Stimulated activated CD8-positive, alpha-beta memory T cell treated with anti-CD3 and anti-CD28 coated beads, Interleukin-4, amount 100 ng/mL, for 4 hours (primary cell): ENCODE results near the gene RAMP3.

Experiments used
- DNase-seq, 2 donors: peaks; one replicate each; pipeline ENCODE4 v3.0.0-alpha.2; 2020; ENCODE audit warnings: low read depth in 2 of 2, low spot score in 1 of 2

Gene RAMP3

GRCh38 chr7:45178241-45179225 lies 20.9 kb downstream of the RAMP3 start:
- DNase-seq = no peak

- no peak for DNase-seq
These were observed 22.1 kb downstream of the RAMP3 start for GRCh38 chr7:45179666-45180065.

GRCh38 chr7:45180084-45180986 lies 22.7 kb downstream of the RAMP3 start:
- no peak for DNase-seq

- DNase-seq = no peak
These were observed 23.8 kb downstream of the RAMP3 start for GRCh38 chr7:45181286-45181960.

- DNase-seq = no peak
These were observed 24.6 kb downstream of the RAMP3 start for GRCh38 chr7:45181991-45182855.

- no peak for DNase-seq
These were observed 25.5 kb downstream of the RAMP3 start for GRCh38 chr7:45182856-45183710.

GRCh38 chr7:45183711-45184210 lies 26.2 kb downstream of the RAMP3 start:
- no peak for DNase-seq

- DNase-seq = no peak
These were observed 26.9 kb downstream of the RAMP3 start for GRCh38 chr7:45184326-45185027.

GRCh38 chr7:45185028-45185863 lies 27.7 kb downstream of the RAMP3 start:
- DNase-seq = no peak

GRCh38 chr7:45185864-45186250 lies 28.3 kb downstream of the RAMP3 start:
- DNase-seq = no peak

- DNase-seq = no peak
These were observed 28.7 kb downstream of the RAMP3 start for GRCh38 chr7:45186261-45186813.

- no peak for DNase-seq
These were observed 29.7 kb downstream of the RAMP3 start for GRCh38 chr7:45187089-45187945.

GRCh38 chr7:45187946-45188411 lies 30.4 kb downstream of the RAMP3 start:
- no peak for DNase-seq

- DNase-seq = no peak
These were observed 31.1 kb downstream of the RAMP3 start for GRCh38 chr7:45188736-45189135.

- DNase-seq = no peak
These were observed 31.8 kb downstream of the RAMP3 start for GRCh38 chr7:45189151-45189970.
